GM18517 (cell line): ENCODE measurements around the gene PSMA2.
"Not testable (repeated sequence)": the region's sequence is repeated elsewhere in the genome, so short reads cannot be mapped to it uniquely, and the experiment has no call there.

Source experiments
- ATAC-seq: cut with Tn5 transposase; IDR thresholded peaks from one replicate; pipeline ENCODE4 v1.9.1; 2021; ENCODE audit warnings: mild to moderate bottlenecking, moderate library complexity; ENCODE audit not compliant: unreplicated experiment

Gene PSMA2

GRCh38 chr7:42907316-42907715 lies 24.7 kb downstream of the PSMA2 start:
- ATAC-seq: no peak

DNA sequence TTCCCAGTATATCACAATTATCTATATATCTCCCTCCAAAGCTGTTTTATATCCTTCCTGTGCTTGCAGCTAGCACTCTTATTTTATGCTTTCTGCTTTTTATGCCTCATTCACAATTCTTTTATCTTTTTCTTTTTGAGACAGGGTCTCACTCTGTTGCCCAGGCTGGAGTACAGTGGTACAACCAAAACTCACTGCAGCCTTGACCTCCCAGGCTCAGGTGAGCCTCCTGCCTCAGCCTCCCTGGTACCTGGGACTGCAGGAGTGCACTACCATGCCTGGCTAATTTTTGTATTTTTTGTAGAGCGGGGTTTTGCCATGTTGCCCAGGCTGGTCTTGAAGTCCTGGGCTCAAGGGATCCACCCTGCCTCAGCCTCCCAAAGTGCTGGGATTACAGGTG lies 25.8 kb downstream of the PSMA2 start:
- no peak for ATAC-seq

DNA sequence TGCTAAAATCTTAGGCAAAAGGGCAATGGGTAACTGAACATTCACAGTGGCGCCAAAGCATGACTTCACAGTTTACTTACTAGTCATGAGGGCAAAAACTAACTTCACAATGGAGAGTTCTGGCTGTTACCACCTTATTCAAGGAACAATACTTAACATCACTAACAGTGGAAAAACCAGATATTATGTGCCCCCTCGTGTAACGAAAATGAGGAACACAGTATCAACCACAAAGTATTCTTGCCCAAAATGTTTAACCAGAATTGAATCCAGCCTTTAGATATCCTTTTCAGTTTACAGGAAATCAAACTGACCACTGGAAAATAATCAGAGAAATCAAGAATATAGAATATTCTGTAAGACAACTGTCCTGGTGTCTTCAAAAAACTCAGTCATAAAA lies 29.6 kb downstream of the PSMA2 start:
- no peak for ATAC-seq

DNA sequence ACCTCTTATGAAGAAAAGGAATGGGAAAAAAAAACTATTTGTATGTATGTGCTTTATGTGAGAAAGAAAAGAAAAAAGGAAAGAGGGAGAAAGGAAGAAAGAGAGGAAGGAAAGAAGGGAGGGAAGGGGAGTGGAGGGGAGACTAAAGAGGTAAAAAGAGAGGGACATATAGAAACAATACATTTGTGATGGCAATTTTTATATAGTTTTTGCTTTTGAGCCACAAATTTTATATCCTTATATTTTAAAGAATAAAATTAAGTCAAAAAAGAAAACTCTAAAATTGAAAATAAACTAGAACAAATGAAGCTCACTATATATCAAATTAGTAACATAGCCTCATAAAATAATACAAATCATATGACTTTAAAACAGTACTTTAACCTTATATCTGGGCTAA lies 31.1 kb downstream of the PSMA2 start:
- no peak for ATAC-seq

GRCh38 chr7:42893346-42894240 lies 38.4 kb downstream of the PSMA2 start:
- ATAC-seq: no peak

GRCh38 chr7:42886893-42887505 lies 45.0 kb downstream of the PSMA2 start:
- no peak for ATAC-seq

DNA sequence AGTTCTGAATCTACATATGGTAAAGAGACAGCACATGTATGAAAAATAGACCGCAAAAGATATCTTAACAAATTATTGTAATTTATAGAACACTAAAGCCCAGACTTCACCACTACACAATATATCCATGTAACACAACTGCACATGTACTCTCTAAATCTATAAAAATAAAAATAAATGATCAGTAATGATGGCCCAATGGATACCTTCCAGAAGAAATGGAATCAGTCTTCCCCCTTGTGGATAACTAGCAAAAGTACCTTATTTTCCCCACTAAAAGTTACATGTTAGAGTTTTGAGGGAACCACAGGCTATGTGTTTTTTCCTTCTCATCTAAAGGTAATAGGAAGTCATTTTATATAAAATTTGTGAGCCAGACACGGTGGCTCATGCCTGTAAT lies 45.8 kb downstream of the PSMA2 start:
- ATAC-seq: no peak

GRCh38 chr7:42885183-42885582 lies 46.8 kb downstream of the PSMA2 start:
- ATAC-seq: not testable (repeated sequence)

- ATAC-seq: no peak
Measured at GRCh38 chr7:42883950-42884349, 48.0 kb downstream of the PSMA2 start.

GRCh38 chr7:42880392-42880791 lies 51.6 kb downstream of the PSMA2 start:
- no peak for ATAC-seq

DNA sequence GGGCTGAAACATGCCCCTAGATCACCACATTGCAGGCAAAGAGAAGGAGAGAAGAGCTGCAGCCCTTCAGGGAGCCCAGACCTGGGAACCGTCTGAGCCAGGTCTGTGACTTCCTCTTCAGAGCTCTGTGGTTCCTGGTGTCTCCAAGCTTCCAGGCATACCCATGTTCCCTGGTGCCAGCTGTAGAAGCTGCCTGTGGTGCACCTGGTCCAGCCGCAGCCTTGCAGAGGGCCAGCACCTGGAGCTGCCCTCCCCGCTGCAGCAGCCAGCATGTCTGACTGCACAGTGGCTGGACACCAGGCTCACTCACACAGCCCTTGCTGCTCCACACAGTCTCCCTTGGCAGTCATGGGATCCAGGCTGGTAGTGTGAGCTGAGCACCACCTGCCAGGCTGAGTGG lies 53.7 kb downstream of the PSMA2 start:
- no peak for ATAC-seq

GRCh38 chr7:42877862-42878261 lies 54.1 kb downstream of the PSMA2 start:
- ATAC-seq: no peak

GRCh38 chr7:42876182-42877068 lies 55.5 kb downstream of the PSMA2 start:
- ATAC-seq: peak; percentile 93

DNA sequence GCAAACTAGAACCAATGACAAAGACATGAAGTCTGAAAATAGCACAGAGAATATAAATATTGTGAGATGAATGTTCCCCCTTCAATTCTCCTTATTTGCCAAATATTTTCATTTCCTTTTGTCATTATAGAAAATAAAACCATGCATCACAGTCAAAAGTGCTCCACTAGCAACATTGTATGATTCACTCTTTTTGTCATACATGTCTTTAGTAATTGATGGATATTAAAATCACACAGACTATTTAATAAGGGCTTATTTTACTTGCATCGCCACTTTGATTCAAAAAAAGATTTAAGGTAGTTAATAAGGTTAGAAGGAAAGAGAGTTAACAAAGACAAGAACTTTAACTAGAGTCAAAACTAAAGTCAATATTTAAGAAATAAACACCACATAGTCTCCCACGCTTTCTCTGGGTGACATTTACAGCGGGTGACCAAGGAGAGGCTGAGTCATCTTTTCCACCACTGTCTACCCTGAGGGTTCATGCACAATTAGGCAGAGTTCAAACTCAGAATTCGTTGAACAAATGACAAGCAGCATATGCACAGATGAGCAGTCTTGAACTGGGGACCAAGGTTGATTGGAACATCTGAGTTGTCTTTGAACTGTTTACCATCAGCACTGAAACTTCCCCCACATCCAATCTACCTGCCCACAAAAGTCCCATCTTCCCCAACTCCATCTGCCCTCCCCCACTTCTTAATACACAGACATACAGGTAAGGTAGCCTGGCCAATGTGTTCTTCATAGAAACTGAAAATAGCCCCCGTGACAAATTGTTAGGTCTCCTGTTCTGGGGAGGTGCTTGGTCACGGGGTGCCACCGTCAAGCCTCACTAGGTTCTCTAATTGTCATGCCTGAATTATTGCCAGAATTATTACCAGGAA lies 62.6 kb downstream of the PSMA2 start:
- peak; percentile 98 for ATAC-seq

GRCh38 chr7:42868480-42868879 lies 63.5 kb downstream of the PSMA2 start:
- ATAC-seq: no peak
